ENCODE results near the gene COL8A2. TPM values are rescaled to one million over a fixed set of nuclear protein-coding genes. Genes with fewer than 3 reads are reported as not detected.

Gene COL8A2
- total and polyA plus RNA-seq, 2 of the 4 experiments (the other 2 are of a cell fraction), result 0.54 to 1.1 TPM

DNA sequence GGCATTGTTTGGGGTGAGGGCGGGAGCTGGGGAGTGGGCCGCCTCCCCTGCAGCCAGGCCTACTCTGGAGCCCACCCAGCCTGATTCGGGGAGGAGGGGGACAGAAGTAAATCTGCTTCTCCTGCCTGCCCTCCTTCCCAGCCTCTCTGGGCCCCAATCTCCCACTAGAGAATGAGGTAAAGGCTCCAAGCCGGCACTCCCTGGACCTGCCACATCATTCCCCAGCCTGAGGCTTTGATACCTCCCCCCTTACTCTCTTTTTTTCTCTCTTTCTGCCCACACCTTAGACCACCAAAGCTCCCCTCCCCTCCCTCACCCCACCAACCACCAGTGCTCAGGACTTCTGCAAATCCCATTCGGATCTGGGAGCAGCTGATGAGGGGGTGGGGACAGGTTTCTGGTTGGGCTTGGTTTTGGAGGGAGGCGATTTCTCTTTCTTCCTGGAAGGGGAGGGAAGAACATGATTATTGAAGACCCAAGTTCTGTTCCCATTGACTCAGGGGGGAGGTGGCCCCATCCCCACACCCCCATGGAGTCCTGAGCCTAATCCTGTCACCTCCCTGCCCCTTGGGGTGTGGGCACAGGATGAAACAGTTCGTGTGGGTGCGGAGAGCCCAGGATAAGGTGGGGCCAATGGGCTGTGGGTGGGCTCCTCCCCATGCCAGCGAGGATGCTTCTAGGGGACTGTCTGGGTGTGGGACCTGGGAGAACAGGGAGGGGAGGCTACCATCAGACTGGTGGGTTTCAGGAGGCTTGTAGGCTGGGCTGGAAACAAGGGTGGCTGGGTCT is 32.3 kb upstream of the COL8A2 start:
- 0% methylated on average over 1 of the region's 9 CpGs; no CpG with 5 or more reads in 1 of the 2 experiments for WGBS, 2 experiments (ENCODE audit: extremely low coverage in 2 of 2, insufficient read length in 1 of 2)
- Histone ChIP-seq H3K4me2 (ENCODE audit: low read depth, low read length) (peak overlapping the region; percentile 64), H3K4me3 (ENCODE audit: insufficient read depth, low read depth, low read length) (peak overlapping the region; percentile 98), H3K9ac (ENCODE audit: low read depth, low read length) (peak overlapping the region; percentile 99), H3K9me3 (ENCODE audit: control insufficient read depth, insufficient read depth, low read length) (no peaks in the 10 kb centered on the region), H3K14ac (replicated peaks; ENCODE audit: low read depth, low read length) (peak overlapping the region; percentile 57), H4K8ac (ENCODE audit: low read depth in 2 of 2, low read length in 2 of 2) (peak overlapping the region; percentile 55 to 73; a peak in 2 of 4 replicates), H2BK15ac (ENCODE audit: low read depth, low read length) (peak overlapping the region; percentile 61; the same call in 2 of the 3 replicates), H2BK20ac (ENCODE audit: low read depth, low read length) (no peak overlapping the region), H4K91ac (ENCODE audit: insufficient read depth, low read depth, low read length) (peak overlapping the region; percentile 90), H2BK120ac (ENCODE audit: low read depth, low read length) (peak overlapping the region; percentile 46; the same call in 1 of the 2 replicates), H3K79me1 (ENCODE audit: low read depth in 1 of 2, low read length in 2 of 2) (peaks cover 6 to 54% of the 10 kb centered on the region in 2 experiments; a peak in 3 of 4 replicates), H3K56ac (ENCODE audit: extremely low read depth, insufficient read depth, low read length) (peak overlapping the region; percentile 56), H3K27me3 (ENCODE audit: control insufficient read depth, insufficient read depth, low read length) (no peaks in the 10 kb centered on the region), H4K5ac (ENCODE audit: low read depth, low read length) (no peak overlapping the region; the same call in 1 of the 2 replicates), H2AK9ac (replicated peaks; ENCODE audit: low read depth, low read length, poor library complexity) (peak overlapping the region; percentile 100), H2AFZ (replicated peaks; ENCODE audit: low read length, poor library complexity) (peak overlapping the region; percentile 90), H3K9me1 (ENCODE audit: insufficient read depth, low read length) (peaks cover 27% of the 10 kb centered on the region), H3K18ac (ENCODE audit: low read depth, low read length) (peak overlapping the region; percentile 33; the same call in 1 of the 2 replicates), H3K36me3 (ENCODE audit: control insufficient read depth, insufficient read depth, low read length) (peaks cover 15% of the 10 kb centered on the region), H3K23ac (ENCODE audit: low read depth, low read length) (peak overlapping the region; percentile 96), H3K4me1 (ENCODE audit: control insufficient read depth, insufficient read depth, low read length) (peaks cover 27% of the 10 kb centered on the region), H2AK5ac (ENCODE audit: low read depth, low read length) (peak overlapping the region; percentile 98), H3K27ac (ENCODE audit: insufficient read depth, low read length) (peak overlapping the region; percentile 97), H2BK5ac (ENCODE audit: low read depth, low read length, poor library complexity, severe bottlenecking) (peak overlapping the region; percentile 99), H4K20me1 (ENCODE audit: insufficient read depth, low read length) (peaks cover 58% of the 10 kb centered on the region), H3K4ac (ENCODE audit: low read depth, low read length) (peak overlapping the region; percentile 71)
- no peak for TF ChIP-seq RAD21 (IDR thresholded peaks at IDR 0.05; ENCODE audit: low read length)
- TF ChIP-seq POLR2A (IDR thresholded peaks at IDR 0.05; ENCODE audit: low read depth, low read length), result 0 out of 2 replicates have a peak, but pooled peaks have one; percentile 17
- BruUV-seq (replicated peaks), result no TSS peak
- peak; percentile 0; the same call in 1 of the 2 replicates for ATAC-seq (ENCODE audit: low read depth)
- DNase-seq, result no peak
- in situ Hi-C loops (cut with MboI; ENCODE audit: low sequenced_read_pairs) (no loop called here), intact Hi-C loops (cut with micrococcal nuclease) (loop anchor here (5.0 kb wide), 1 partner anchor 45 kb away; no protein-coding TSS in a partner anchor), dilution Hi-C loops (cut with HindIII; ENCODE audit: low sequenced_read_pairs, unreplicated experiment) (no loop called here)
- ChIA-PET POLR2A (ENCODE audit: unreplicated experiment) (interaction anchor here (0.6 kb wide), 2 partner anchors 12 to 67 kb away, joined by 3 to 9 read pairs; no protein-coding TSS in a partner anchor), CTCF (interaction anchor here (0.6 to 2.3 kb wide), 3 partner anchors 8 to 157 kb away, joined by 3 to 10 read pairs (median 8); no protein-coding TSS in a partner anchor)
